GM18519 (cell line): ENCODE data around the gene OR2T34.
"Not testable (repeated sequence)": the region's sequence is repeated elsewhere in the genome, so short reads cannot be mapped to it uniquely, and the experiment has no call there.

ENCODE experiments used
- ATAC-seq: cut with Tn5 transposase; IDR thresholded peaks from one replicate; pipeline ENCODE4 v1.9.1; 2021; ENCODE audit warnings: mild to moderate bottlenecking, moderate library complexity; ENCODE audit not compliant: unreplicated experiment, low FRiP score

The OR2T34 gene

DNA sequence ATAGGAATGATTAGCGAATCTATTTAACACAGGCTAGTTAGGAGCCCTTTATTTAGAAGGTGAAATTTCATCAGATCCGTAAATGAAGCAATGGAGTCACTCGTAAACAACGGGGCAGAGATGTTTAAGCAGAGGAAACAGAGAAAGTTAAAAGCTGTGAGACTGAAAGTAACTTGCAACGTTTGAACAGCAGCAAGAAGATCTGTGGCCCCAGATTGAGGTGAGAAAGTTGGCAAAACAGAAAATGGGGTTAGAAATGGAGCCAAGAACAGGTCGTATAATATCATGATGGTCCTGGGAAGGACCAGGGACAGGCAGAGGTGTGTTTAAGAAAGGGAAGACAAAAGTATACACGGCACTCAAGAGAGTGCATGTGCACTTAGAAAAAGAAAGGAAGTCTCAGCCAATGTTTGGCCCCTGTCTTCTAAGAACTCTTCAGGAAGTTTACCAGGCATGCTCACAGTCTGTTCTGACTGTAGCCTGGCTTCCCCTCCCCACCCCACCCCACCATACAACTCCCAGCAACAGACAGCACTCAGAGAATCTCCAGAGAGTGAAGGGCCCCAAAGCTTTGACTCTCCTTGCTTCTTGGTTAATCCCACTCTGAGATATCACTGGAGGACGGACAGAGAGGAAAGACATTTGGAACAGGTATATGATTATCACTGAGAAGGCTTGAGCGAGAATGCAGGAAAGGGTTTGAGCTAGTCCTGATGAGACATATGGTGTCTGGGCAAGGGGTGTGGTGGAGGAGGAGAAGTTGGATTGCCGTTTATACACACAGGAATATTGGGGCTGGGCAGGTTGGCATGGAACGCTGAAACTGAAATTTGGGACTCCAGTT is 8.8 kb downstream of the OR2T34 start:
- peak; percentile 66 for ATAC-seq

DNA sequence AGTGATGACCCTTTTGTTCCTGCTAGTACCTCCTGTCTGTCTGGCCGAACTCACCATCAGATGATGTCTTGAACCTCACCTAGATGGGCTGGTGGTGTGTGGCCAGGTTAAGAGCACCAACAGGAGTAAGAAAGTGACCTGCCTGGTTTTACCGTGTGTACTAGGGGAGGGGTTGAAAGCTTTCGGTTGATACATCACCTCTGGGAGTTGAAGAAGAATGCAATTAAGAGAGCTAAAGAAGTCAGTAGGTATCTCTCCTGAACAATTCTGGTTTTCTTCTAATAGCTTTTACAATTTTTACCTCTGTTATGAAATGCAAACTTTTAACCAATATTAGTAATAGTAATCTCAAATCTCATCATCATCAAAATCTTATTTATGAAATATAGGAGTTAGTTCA is 11.9 kb downstream of the OR2T34 start, which contains the start of gene OR2T29:
OR2T29 (minus strand) TSS at position 101 of the 400 bp plus-strand sequence. CDS start 3,281 bp downstream, outside the sequence.
- not testable (repeated sequence) for ATAC-seq

DNA sequence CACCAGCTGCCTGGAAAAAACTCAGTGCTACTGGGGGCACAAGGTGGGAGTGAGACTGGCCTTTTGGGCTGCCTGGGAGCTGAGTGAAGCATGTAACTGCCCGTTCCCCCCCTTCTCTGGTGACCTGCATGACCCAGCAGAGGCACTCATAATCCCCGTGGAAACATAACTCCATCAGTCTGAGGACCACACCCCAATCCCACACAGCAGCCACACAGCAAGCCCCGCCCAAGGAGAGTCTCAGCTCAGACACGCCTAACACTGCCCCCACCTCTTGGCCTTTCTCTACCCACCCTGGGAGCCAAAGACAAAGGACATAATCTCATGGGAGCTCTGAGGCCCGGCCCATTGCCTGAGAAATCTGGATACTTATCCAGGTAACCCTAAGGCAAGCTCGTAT is 23.5 kb downstream of the OR2T34 start:
- not testable (repeated sequence) for ATAC-seq

DNA sequence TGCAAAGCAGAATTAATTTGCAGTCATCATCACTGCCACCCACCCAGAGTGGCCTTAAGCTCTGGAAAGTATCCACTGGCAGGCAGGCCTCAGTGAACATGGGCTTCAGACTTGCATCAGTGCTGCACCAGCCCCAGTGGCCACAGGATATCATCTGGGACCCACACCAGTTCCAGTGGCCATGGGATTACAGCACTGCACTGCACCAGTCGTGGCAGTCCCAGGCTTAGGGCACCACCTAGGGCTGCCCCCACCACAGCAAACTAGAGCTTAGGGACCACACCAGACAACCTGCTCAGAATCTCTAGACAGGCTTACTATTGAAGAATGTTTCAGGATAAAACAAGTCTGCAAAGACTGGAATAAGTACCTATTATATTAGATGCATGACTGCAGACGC is 27.2 kb downstream of the OR2T34 start:
- not testable (repeated sequence) for ATAC-seq

DNA sequence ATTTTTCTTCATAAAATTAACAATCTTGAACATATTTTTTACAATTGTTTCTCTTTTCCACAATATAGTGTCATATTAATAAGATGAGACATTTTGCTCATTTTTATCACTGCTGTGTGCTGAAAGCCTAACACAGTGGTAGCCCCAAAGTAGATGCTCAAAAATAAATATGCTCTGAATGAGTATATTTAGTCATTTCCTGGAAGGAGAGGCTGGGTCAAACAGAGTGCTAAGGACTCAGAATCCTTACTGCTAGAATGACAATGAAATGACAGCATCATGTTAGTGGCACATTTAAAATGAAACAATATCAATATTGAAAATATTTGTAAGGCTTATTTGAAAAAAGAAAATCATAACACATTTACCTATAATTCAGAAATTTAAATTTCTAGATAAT is 37.1 kb downstream of the OR2T34 start:
- ATAC-seq = peak; percentile 49
